Activated CD4-positive, alpha-beta memory T cell treated with anti-CD3 and anti-CD28 coated beads for 36 hours (primary cell): Measurements from ENCODE around the gene MRM1. TPM values are rescaled to one million over a fixed set of nuclear protein-coding genes. Genes with fewer than 3 reads are reported as not detected.

Experiments used
- CTCF ChIA-PET: fragments of 350-600 bp; sonication (Branson Sonifier 250); formaldehyde crosslinking; loops from one replicate; lab custom pipeline; 2021; ENCODE audit warnings: antibody characterized with exemption, inconsistent platforms; lab: Charles Lee
- POLR2A ChIA-PET: fragments of 350-600 bp; sonication (Branson Sonifier 250); formaldehyde crosslinking; loops from one replicate; lab custom pipeline; 2021; ENCODE audit warnings: antibody characterized with exemption; lab: Charles Lee
- DNase-seq: peaks from one replicate; pipeline ENCODE4 v3.0.0-alpha.2; 2020
- H3K27ac Mint-ChIP-seq: one replicate; pipeline ENCODE4 v1.8.0; 2021; ENCODE audit warnings: mixed read lengths
- H3K27me3 Mint-ChIP-seq: one replicate; pipeline ENCODE4 v1.8.0; 2021; ENCODE audit warnings: mixed read lengths
- H3K36me3 Mint-ChIP-seq: one replicate; pipeline ENCODE4 v1.8.0; 2021; ENCODE audit warnings: mixed read lengths
- H3K4me1 Mint-ChIP-seq: one replicate; pipeline ENCODE4 v1.8.0; 2021; ENCODE audit warnings: low read depth, mixed read lengths
- H3K4me3 Mint-ChIP-seq: one replicate; pipeline ENCODE4 v1.8.0; 2021; ENCODE audit warnings: mild to moderate bottlenecking, mixed read lengths
- H3K9me3 Mint-ChIP-seq: one replicate; pipeline ENCODE4 v1.8.0; 2021; ENCODE audit warnings: mixed read lengths
- intact Hi-C: fragments of 100-400 bp; cut with micrococcal nuclease; formaldehyde crosslinking; loops from one replicate; pipeline ENCODE4 v1.15.1; 2023
- total RNA-seq, 2 experiments: library from RNA; stranded (reverse); gene quantifications; one replicate each; pipeline ENCODE4 v1.2.3, GENCODE V29; 2021

Gene MRM1
- total RNA-seq, 2 experiments from 2014 or later: 13.5 to 14.6 TPM

- H3K36me3 Mint-ChIP-seq: peaks cover 20% of the 10 kb centered on the region
- intact Hi-C loops: loop anchor here (5.0 kb wide), 1 partner anchor 105 kb away; the partner anchor contains the start of gene ZNHIT3
These were observed 9.1 kb upstream of the MRM1 start for GRCh38 chr17:36592316-36592715.

DNA sequence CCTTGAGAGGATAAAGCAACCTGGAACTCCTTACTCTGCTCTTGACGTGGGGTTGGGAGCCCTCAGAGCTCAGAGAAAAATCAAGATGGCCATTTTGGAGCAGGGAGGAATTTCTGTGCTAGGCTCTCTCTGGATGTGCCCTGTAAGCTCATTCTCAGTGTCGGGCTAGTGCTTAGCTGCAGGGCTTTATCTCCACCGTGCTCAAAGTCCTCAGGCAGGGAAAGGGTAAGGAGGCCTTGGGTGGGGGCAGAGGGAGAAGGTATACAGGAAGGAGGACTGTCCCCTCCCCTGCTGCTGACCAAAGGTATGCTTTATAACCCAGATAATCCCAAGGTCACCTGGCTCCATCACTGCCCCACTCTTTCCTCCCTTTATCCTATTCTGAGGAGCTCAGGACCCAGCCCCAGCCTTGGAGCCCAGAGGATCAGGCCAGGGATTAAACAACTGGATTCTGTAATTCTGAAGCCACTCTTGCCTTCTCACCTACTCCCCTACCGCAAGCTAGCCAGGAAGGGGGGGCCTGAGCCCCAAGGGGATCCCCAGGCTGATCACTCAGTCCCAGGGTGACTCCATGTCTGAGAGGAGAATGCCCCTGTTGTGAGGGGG is 8.6 kb upstream of the MRM1 start:
- peaks cover 18% of the 10 kb centered on the region for H3K36me3 Mint-ChIP-seq
- ChIA-PET POLR2A (interaction anchor here (1.2 to 2.7 kb wide), 3 partner anchors 9 to 58 kb away, joined by 4 to 26 read pairs (median 8); partner anchors contain the start of genes MRM1, MYO19 and PIGW), CTCF (interaction anchor here (0.6 to 3.4 kb wide), 3 partner anchors 10 to 781 kb away, joined by 3 to 35 read pairs (median 3); partner anchors contain the start of gene MRM1)
- peak overlapping the region; percentile 69 for H3K4me3 Mint-ChIP-seq
- peaks cover 28% of the 10 kb centered on the region for H3K4me1 Mint-ChIP-seq
- peak; percentile 22 for DNase-seq
- intact Hi-C loops: loop anchor here (5.0 kb wide), 1 partner anchor 106 kb away; the partner anchor contains the start of gene ZNHIT3
- no peaks in the 10 kb centered on the region for H3K27me3 Mint-ChIP-seq
- H3K9me3 Mint-ChIP-seq: no peaks in the 10 kb centered on the region
- no peak overlapping the region for H3K27ac Mint-ChIP-seq

More at GRCh38 chr17:36592316-36592715, 9.1 kb upstream of the MRM1 start:
- Mint-ChIP-seq H3K27ac (no peak overlapping the region), H3K9me3 (no peaks in the 10 kb centered on the region), H3K4me1 (peaks cover 28% of the 10 kb centered on the region), H3K4me3 (peak overlapping the region; percentile 69), H3K27me3 (no peaks in the 10 kb centered on the region)
- peak; percentile 15 for DNase-seq
- ChIA-PET CTCF (interaction anchor here (0.6 to 3.4 kb wide), 3 partner anchors 10 to 781 kb away, joined by 3 to 35 read pairs (median 3); partner anchors contain the start of gene MRM1), POLR2A (interaction anchor here (1.2 to 2.7 kb wide), 3 partner anchors 9 to 57 kb away, joined by 4 to 26 read pairs (median 8); partner anchors contain the start of genes MRM1, MYO19 and PIGW)

DNA sequence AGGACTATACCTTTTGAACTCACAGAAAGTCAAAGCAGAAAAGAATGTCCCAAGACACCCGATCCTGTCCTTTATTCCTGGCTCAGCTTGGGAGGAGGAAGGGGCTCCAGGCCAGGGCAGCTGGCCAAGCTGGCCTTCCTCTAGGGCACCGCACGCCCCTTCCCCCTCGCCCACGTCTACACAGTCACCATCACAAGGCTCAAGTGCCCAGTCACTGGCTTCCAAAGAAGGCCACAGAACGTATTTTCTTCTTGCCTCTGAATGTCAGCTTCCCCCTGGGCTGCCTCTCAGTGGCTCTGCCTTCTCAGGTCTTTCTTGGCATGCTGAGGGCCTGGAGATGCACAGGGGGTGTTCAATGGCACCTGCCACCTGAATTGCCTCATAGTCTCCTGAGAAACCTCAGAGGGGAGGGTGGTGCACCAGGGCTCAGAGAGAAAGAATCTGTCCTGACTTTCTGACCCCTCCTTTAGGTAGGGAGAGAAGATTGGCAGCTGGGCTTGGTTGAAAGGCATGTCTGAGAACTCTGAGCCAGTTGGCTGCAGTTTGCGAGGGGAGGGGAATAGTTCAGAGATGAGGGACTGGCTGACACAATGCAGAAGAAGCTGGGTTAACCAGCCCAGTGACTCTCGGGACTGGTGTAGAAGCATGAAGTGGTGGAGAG is 7.6 kb upstream of the MRM1 start:
- Mint-ChIP-seq H3K27me3 (no peaks in the 10 kb centered on the region), H3K9me3 (no peaks in the 10 kb centered on the region), H3K4me3 (no peak overlapping the region), H3K27ac (no peak overlapping the region), H3K4me1 (peaks cover 28% of the 10 kb centered on the region), H3K36me3 (peaks cover 14% of the 10 kb centered on the region)
- DNase-seq: no peak
- ChIA-PET CTCF (interaction anchor here (3.4 kb wide), 1 partner anchor 9 kb away, joined by 35 read pairs; the partner anchor contains the start of gene MRM1), POLR2A (interaction anchor here (1.2 to 2.7 kb wide), 3 partner anchors 8 to 59 kb away, joined by 4 to 26 read pairs (median 8); partner anchors contain the start of genes MRM1, MYO19 and PIGW)
- intact Hi-C loops: loop anchor here (5.0 kb wide), 1 partner anchor 106 kb away; the partner anchor contains the start of gene ZNHIT3

DNA sequence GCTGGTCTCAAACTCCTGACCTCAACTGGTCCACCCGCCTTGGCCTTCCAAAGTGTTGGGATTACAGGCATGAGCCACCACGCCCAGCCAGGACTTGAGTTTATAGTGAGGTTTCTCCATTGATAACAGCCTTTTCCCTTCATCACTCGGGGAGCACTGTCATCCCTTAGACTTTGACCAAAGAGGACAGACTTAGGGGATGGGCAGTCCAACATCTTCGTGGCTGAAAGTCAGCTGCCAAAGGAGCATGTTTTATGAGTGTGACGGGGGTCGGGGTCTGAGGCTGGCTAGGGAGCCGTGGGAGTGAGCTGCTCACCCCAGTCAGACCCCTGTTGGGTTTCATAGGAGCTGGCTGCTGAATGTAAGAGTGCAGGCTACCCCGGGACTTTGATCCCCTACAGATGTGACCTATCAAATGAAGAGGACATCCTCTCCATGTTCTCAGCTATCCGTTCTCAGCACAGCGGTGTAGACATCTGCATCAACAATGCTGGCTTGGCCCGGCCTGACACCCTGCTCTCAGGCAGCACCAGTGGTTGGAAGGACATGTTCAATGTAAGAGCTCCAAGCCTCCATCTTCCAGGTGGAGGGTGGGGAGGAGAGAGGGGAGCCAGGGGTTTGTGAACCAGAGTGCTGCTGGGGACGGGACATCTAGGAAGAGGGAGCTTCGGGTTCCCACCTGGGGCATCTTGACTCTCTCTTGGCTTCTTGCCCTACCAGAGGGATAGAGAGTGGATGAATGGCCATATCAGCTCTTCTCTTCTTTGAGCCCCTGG is 6.6 kb upstream of the MRM1 start:
- intact Hi-C loops: loop anchor here (5.0 kb wide), 1 partner anchor 108 kb away; the partner anchor contains the start of gene ZNHIT3
- DNase-seq: no peak
- no peak overlapping the region for H3K27ac Mint-ChIP-seq
- peaks cover 26% of the 10 kb centered on the region for H3K4me1 Mint-ChIP-seq
- ChIA-PET CTCF (interaction anchor here (0.6 to 3.4 kb wide), 2 partner anchors 8 to 315 kb away, joined by 5 to 35 read pairs; partner anchors contain the start of gene MRM1), POLR2A (no interaction called here)
- no peaks in the 10 kb centered on the region for H3K9me3 Mint-ChIP-seq
- no peak overlapping the region for H3K4me3 Mint-ChIP-seq
- H3K36me3 Mint-ChIP-seq: peaks cover 6% of the 10 kb centered on the region
- no peaks in the 10 kb centered on the region for H3K27me3 Mint-ChIP-seq

- H3K36me3 Mint-ChIP-seq: peaks cover 4% of the 10 kb centered on the region
- intact Hi-C loops: no loop called here
- no peak overlapping the region for H3K27ac Mint-ChIP-seq
- no peaks in the 10 kb centered on the region for H3K9me3 Mint-ChIP-seq
- no peak for DNase-seq
- ChIA-PET POLR2A (no interaction called here), CTCF (no interaction called here)
- peaks cover 18% of the 10 kb centered on the region for H3K4me1 Mint-ChIP-seq
- no peak overlapping the region for H3K4me3 Mint-ChIP-seq
- H3K27me3 Mint-ChIP-seq: no peaks in the 10 kb centered on the region
These were observed 4.2 kb upstream of the MRM1 start for GRCh38 chr17:36597226-36597625.

DNA sequence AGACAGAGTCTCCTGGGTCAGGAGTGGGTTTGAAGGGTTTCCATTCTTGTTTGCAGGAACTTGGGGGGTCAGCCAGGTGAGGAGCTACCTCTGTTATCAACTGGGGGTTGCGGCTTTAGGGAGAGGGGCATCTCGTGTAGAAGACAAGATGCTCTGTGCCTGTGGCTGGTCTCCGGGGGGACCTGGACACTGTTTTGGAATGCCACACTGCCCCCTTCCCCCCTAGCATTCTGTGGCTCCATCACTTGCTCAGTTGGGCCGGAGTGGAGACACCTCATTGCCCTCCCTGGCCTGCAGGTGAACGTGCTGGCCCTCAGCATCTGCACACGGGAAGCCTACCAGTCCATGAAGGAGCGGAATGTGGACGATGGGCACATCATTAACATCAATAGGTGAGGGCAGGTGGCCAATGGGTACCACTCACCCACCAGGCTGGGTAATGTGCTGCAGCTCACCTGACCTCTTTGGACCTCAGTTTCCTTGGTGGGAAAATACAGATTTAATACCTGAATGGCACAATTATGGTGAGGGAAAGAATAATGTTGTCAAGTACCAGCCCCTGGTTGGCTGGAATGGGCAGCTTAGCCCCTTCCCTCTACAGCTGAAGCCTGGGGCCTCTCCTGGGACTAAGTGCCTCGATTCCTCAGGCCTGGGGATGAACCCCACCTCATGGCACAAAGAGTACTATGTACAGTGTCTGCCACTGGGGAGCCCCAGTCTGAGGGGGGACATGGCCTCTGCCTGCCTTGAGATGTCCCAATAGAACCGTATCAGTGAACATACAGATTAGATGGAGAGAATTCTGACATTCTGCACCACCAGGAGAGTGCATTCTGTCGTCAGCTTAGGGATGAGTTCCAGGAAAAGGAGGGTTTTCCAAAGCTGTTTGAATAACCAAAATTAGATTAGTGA is 3.3 kb upstream of the MRM1 start:
- peaks cover 4% of the 10 kb centered on the region for H3K36me3 Mint-ChIP-seq
- intact Hi-C loops: no loop called here
- ChIA-PET CTCF (no interaction called here), POLR2A (no interaction called here)
- H3K4me1 Mint-ChIP-seq: peaks cover 15% of the 10 kb centered on the region
- no peaks in the 10 kb centered on the region for H3K9me3 Mint-ChIP-seq
- DNase-seq: no peak
- H3K4me3 Mint-ChIP-seq: no peak overlapping the region
- no peak overlapping the region for H3K27ac Mint-ChIP-seq
- H3K27me3 Mint-ChIP-seq: no peaks in the 10 kb centered on the region

DNA sequence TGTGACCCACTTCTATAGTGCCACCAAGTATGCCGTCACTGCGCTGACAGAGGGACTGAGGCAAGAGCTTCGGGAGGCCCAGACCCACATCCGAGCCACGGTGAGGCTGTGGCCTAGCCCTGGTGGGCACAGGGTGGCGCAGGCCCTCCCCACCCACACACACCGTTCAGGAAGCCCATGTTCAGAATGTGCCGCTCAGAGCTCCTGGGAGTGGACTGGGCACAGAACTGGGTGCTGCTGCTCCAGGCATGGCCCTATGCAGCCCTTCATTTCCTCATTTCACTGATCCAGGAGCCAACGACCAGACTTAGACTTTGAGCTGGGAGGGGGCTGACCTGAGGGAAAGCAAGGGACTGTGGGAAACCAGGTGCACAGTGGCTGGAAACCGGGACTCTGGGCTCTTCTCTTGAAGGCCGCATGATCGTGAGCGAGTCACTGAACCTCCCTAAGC is 2.4 kb upstream of the MRM1 start:
- Mint-ChIP-seq H3K4me1 (peaks cover 17% of the 10 kb centered on the region), H3K27me3 (no peaks in the 10 kb centered on the region), H3K9me3 (no peaks in the 10 kb centered on the region), H3K4me3 (no peak overlapping the region), H3K36me3 (peaks cover 4% of the 10 kb centered on the region), H3K27ac (no peak overlapping the region)
- CTCF ChIA-PET: no interaction called here
- POLR2A ChIA-PET: no interaction called here
- intact Hi-C loops: no loop called here
- no peak for DNase-seq

DNA sequence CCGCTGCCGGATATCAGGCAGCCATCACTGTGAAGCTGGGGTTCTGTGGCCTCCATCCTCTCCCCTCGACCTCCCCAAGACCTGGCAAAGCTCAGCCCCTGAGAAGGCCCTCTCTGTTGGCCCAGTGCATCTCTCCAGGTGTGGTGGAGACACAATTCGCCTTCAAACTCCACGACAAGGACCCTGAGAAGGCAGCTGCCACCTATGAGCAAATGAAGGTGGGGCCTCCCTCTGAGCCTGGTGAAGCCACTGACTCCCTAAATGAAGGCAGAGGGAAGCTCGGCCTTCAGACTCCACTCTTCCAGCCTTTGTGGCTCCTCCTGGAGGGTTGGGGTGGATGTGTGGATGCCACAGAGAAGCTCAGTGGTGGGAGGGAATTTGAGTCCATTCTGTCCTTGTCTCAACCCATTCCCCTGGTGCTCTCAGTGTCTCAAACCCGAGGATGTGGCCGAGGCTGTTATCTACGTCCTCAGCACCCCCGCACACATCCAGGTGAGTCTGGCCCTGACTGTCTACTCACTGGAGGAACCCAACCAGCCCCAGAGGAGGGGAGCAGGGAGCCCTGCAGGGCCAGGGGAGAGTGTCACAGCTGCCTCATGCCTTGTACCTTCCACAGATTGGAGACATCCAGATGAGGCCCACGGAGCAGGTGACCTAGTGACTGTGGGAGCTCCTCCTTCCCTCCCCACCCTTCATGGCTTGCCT is 1.7 kb upstream of the MRM1 start:
- DNase-seq: no peak
- Mint-ChIP-seq H3K27ac (no peak overlapping the region), H3K9me3 (no peaks in the 10 kb centered on the region), H3K36me3 (peaks cover 9% of the 10 kb centered on the region), H3K4me3 (no peak overlapping the region), H3K27me3 (no peaks in the 10 kb centered on the region), H3K4me1 (peaks cover 24% of the 10 kb centered on the region)
- ChIA-PET CTCF (interaction anchor here (1.9 kb wide), 1 partner anchor 156 kb away, joined by 5 read pairs; no protein-coding TSS in a partner anchor), POLR2A (no interaction called here)
- intact Hi-C loops: no loop called here

GRCh38 chr17:36600465-36600864 is 918 bp upstream of the MRM1 start:
- DNase-seq: no peak
- ChIA-PET POLR2A (interaction anchor here (0.9 to 2.6 kb wide), 3 partner anchors 8 to 776 kb away, joined by 4 to 26 read pairs (median 13); partner anchors contain the start of genes DHRS11, MYO19 and PIGW), CTCF (interaction anchor here (0.6 to 4.4 kb wide), 5 partner anchors 8 to 155 kb away, joined by 3 to 35 read pairs (median 27); partner anchors contain the start of genes DHRS11, MYO19 and PIGW)
- no peaks in the 10 kb centered on the region for H3K9me3 Mint-ChIP-seq
- intact Hi-C loops: no loop called here
- H3K4me1 Mint-ChIP-seq: peaks cover 29% of the 10 kb centered on the region
- peak overlapping the region; percentile 85 for H3K4me3 Mint-ChIP-seq
- H3K27ac Mint-ChIP-seq: peak overlapping the region; percentile 79
- no peaks in the 10 kb centered on the region for H3K27me3 Mint-ChIP-seq
- peaks cover 8% of the 10 kb centered on the region for H3K36me3 Mint-ChIP-seq

GRCh38 chr17:36600936-36601302 is 464 bp upstream of the MRM1 start:
- POLR2A ChIA-PET: interaction anchor here (0.8 to 2.6 kb wide), 6 partner anchors 9 to 776 kb away, joined by 3 to 26 read pairs (median 6); partner anchors contain the start of genes DHRS11, MYO19 and PIGW
- CTCF ChIA-PET: interaction anchor here (0.6 to 4.4 kb wide), 8 partner anchors 8 to 773 kb away, joined by 3 to 35 read pairs (median 20); partner anchors contain the start of genes DHRS11, MYO19 and PIGW
- Mint-ChIP-seq H3K27ac (peak overlapping the region; percentile 79), H3K9me3 (no peaks in the 10 kb centered on the region), H3K4me1 (peaks cover 34% of the 10 kb centered on the region), H3K4me3 (peak overlapping the region; percentile 85), H3K27me3 (no peaks in the 10 kb centered on the region), H3K36me3 (peaks cover 8% of the 10 kb centered on the region)
- no peak for DNase-seq
- intact Hi-C loops: loop anchor here (1.0 kb wide), 1 partner anchor 65 kb away; no protein-coding TSS in a partner anchor
